Activated effector memory CD4-positive, alpha-beta T cell treated with anti-CD3 and anti-CD28 coated beads, Interleukin-2, amount 50 U/mL, for 16 hours (primary cell): ENCODE results near the gene SPECC1L.
"Not testable (repeated sequence)": the region's sequence is repeated elsewhere in the genome, so short reads cannot be mapped to it uniquely, and the experiment has no call there.

Experiments used
- DNase-seq: peaks from one replicate; pipeline ENCODE4 v3.0.0-alpha.2; 2020

SPECC1L gene

GRCh38 chr22:24245584-24246561, 24.8 kb upstream of the SPECC1L start:
- not testable (repeated sequence) for DNase-seq

GRCh38 chr22:24247011-24247507, 23.6 kb upstream of the SPECC1L start:
- no peak for DNase-seq

DNA sequence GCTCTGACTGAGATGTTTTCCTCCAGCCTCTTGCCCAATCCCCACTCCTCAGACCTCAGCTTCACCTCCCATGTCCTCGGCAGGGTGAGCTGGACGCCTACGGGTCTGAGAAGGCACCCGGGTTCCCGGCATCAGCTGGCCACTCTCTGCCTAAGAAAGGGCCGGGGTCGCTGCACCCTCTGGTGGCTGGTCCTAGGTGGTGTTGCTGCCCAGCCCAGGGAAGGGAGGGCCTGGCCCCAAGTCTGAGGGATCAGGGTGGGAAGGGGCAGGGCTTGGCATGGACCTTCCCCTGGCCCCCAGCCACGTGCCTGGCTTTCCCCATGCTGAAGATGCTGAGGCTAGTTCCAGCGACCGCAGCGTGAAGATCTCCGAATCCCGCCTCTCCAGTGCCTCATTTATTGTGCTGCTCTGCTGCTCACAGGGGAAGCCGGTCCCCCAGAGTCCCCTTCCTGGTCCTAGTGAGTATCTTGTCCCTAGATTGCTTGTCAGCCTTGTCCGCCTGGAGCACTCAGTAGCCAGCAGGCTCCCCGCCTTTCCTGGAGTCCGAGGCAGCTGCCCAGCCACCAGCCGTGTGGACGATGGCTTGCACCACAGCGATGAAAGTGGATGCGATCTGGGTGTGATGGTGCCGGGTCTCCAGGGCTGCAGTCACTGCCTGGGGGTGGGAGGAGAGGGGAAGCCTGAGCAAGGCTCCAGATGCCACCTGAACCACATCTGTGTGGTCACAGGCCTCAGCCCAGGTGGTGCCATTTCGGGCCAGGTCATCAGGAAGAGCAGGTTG, 22.9 kb upstream of the SPECC1L start:
- DNase-seq = peak; percentile 80

DNA sequence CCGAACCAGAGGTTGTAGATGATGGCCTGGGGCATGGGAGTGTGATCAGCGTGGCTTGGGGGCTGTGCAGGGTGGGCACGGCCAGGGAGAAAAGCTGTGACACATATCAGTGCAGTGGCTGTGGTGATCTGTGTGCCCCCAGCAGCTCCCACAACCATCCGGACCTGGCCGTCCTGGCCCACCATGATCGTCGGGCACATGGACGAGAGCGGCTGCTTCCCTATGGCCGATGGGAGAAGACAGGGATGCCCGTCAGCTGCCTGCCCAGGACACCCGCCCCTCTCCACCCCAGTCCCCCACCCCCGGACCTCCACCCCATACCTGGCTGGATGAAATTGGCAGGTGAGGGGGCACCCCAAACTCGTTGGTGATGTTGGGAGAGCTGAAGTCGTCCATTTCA, 22.0 kb upstream of the SPECC1L start:
- DNase-seq = not testable (repeated sequence)

DNA sequence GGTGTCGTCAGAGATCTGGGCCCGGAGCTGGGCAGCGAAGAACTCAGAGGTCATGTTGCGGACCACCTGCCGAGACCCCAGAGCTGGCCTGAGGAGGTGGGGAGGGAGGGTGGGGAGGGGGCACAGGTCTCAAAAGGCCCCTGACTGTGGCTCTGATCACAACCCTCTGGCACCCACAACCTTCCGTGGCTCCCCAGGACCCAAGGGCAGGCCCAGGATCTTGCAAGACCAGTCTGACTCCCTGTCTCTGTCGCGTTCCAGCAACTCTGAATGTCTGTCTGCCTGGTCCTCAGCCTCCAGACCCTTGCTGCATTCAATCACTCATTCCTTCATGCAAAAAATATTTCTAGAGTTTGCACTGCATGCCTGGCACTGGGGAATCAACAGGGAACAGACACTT, 21.2 kb upstream of the SPECC1L start:
- DNase-seq = not testable (repeated sequence)

DNA sequence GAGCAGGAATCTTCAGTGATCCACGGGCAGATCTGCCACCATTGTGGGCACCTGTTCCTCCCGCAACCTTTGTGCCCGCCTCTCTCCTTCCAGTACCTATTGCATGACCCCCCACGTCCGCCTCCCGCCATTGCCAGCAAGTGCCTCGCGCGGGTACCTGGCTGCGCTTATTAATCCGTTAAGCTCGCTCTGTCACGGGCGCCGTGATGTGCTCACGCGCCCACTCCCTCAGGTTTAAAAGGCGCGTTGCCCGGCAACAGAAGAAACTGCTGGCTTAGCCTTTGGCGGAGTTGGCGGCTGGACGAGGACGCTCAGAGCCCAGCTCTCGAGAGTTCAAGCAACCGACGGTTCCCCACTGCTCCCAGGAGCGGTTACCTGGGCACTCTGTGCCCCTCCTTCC, 19.3 kb upstream of the SPECC1L start:
- DNase-seq = not testable (repeated sequence)

- not testable (repeated sequence) for DNase-seq
Measured at GRCh38 chr22:24253126-24253525, 17.5 kb upstream of the SPECC1L start.

- DNase-seq = not testable (repeated sequence)
Measured at GRCh38 chr22:24256136-24256535, 14.5 kb upstream of the SPECC1L start.

DNA sequence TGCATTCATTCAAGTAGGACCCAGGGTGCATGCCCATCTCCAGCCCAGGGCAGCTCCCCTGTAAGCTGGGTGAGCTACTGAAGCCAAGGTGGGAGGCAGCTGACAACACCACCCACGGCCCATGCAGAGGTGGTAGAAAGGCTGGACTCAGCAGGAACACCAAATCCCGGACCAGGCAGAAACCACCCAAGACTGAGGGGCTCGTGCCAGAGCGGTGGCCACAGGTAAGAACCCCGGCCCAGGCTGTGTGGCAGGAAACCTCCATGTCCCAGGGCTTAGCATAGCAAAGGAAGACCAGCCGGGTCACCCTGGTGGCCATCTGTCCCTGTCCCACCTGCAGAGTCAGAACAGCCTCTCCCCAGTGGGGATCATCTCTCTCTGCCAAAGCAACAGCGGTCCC, 13.9 kb upstream of the SPECC1L start:
- not testable (repeated sequence) for DNase-seq

DNA sequence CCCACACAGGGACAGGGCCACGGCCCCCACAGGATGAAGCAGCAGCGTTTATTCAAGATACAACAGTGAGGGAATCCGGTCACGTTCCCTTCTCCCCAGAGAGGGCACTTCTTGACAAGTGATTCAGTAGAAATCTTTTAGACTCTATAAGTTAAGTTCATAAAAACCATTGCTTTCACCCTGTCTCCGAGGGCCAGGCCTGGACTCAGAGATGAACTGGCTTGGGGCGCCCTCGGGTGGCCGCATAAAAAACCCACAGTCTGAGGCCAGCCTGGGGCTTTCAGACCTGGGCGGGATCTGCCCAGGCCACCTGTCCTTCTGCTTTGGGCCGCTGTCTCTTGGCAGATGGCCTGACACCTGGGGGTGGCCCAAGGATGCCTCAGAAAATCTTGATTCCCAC, 11.2 kb upstream of the SPECC1L start:
- peak; percentile 88 for DNase-seq

GRCh38 chr22:24262185-24262749, 8.4 kb upstream of the SPECC1L start:
- not testable (repeated sequence) for DNase-seq

- not testable (repeated sequence) for DNase-seq
Measured at GRCh38 chr22:24263479-24263878, 7.2 kb upstream of the SPECC1L start.

- not testable (repeated sequence) for DNase-seq
Measured at GRCh38 chr22:24264329-24264896, 6.2 kb upstream of the SPECC1L start.

- DNase-seq = no peak
Measured at GRCh38 chr22:24265734-24266133, 4.9 kb upstream of the SPECC1L start.

GRCh38 chr22:24266495-24266894, 4.1 kb upstream of the SPECC1L start:
- DNase-seq = not testable (repeated sequence)

- no peak for DNase-seq
Measured at GRCh38 chr22:24271386-24271854, 789 bp downstream of the SPECC1L start.

- DNase-seq = not testable (repeated sequence)
Measured at GRCh38 chr22:24273031-24273430, 2.4 kb downstream of the SPECC1L start.

GRCh38 chr22:24273906-24274305, 3.3 kb downstream of the SPECC1L start:
- not testable (repeated sequence) for DNase-seq

- not testable (repeated sequence) for DNase-seq
Measured at GRCh38 chr22:24274696-24275405, 4.2 kb downstream of the SPECC1L start.

DNA sequence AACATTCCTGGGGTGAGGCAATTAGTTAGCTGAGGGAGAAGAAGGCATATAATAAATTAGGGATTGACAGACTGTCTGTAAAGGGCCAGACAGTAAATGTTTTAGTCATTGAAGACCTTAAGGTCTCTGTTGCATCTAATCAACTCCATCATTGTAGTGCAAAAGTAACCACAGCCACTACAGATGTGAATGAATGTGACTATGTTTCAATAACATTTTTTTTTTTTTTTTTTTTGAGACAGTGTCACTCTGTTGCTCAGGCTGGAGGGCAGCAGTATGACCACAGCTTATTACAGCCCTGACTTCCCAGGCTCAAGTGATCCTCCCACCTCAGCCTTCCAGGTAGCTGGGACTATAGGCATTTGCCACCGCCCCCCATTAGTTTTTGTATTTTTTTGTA, 9.7 kb downstream of the SPECC1L start:
- DNase-seq = not testable (repeated sequence)

- DNase-seq = no peak
Measured at GRCh38 chr22:24282401-24282800, 11.8 kb downstream of the SPECC1L start.

GRCh38 chr22:24284747-24285203, 14.1 kb downstream of the SPECC1L start:
- no peak for DNase-seq
